HCT116 (cell line): Measurements from ENCODE around the gene NEK5. TPM values are rescaled to one million over a fixed set of nuclear protein-coding genes. Genes with fewer than 3 reads are reported as not detected.

Experiments used
- ATAC-seq: fragments of 200-7000 bp; cut with Tn5 transposase; 2 replicates; pipeline ENCODE4 v1.9.1; 2020; ENCODE audit warnings: mild to moderate bottlenecking, moderate library complexity
- BruUV-seq: library from RNA; stranded (reverse); fragments of 400-500 nt; replicated peaks from 2 replicates; lab custom pipeline; 2021; lab: Mats Ljungman, UMichigan
- CTCF ChIA-PET: fragments of 300-600 bp; sonication (Branson Sonifier 250); formaldehyde crosslinking; loops from one replicate; lab custom pipeline; 2021; ENCODE audit warnings: antibody characterized with exemption; lab: Charles Lee
- POLR2A ChIA-PET: fragments of 300-600, 350-600 bp; sonication (Branson Sonifier 250); formaldehyde crosslinking; loops from one replicate; lab custom pipeline; 2021; ENCODE audit warnings: antibody characterized with exemption; lab: Charles Lee
- RAD21 ChIA-PET, 2 experiments: fragments of 300-600 bp; sonication (Branson Sonifier 250); formaldehyde crosslinking; loops; one replicate each; lab custom pipeline; 2023; ENCODE audit warnings: low total read pairs in 2 of 2; ENCODE audit not compliant: uncharacterized antibody in 2 of 2, unreplicated experiment in 2 of 2, low non-redundant PET in 1 of 2; lab: Charles Lee
- DNase-seq: peaks from one replicate; pipeline ENCODE4 v3.0.0-alpha.2; 2010; ENCODE audit warnings: low read depth, low spot score
- H2AFZ ChIP-seq: fragments of 200-600 bp; shearing (Covaris generic), sonication (generic); 2 replicates; pipeline ENCODE4 v1.6.1; 2017; ENCODE audit warnings: low read depth, mixed run types, mixed read lengths, antibody characterized with exemption, low read length; ENCODE audit not compliant: poor library complexity, severe bottlenecking
- H3K27ac ChIP-seq: 2 replicates; pipeline ENCODE4 v1.5.1; 2012; ENCODE audit warnings: low read depth, low read length
- H3K27me3 ChIP-seq: fragments of 200-600 bp; sonication (generic); 2 replicates; pipeline ENCODE4 v1.6.1; 2016; ENCODE audit warnings: mixed run types, low read length, mixed read lengths; ENCODE audit not compliant: insufficient read depth
- H3K36me3 ChIP-seq, 2 experiments: fragments of 200-500 bp in 1 of 2; fragments of 200-600 bp in 1 of 2; sonication (Bioruptor generic) in 1 of 2; sonication (generic) in 1 of 2; 2 replicates each; pipeline versions ENCODE4 v1.5.1 to v1.6.1; 2014 to 2016; ENCODE audit warnings: low read length in 2 of 2, inconsistent platforms in 1 of 2, mixed read lengths in 1 of 2, mixed run types in 1 of 2; ENCODE audit not compliant: insufficient read depth in 2 of 2, control insufficient read depth in 1 of 2
- H3K4me1 ChIP-seq, 2 experiments: fragments of 200-600 bp in 1 of 2; sonication (generic) in 1 of 2; 2 replicates each; pipeline versions ENCODE4 v1.5.1 to v1.6.1; 2012 to 2017; ENCODE audit warnings: low read length in 2 of 2, inconsistent platforms in 1 of 2, mild to moderate bottlenecking in 1 of 2, mixed read lengths in 1 of 2, mixed run types in 1 of 2, moderate library complexity in 1 of 2; ENCODE audit not compliant: insufficient read depth in 2 of 2, control insufficient read depth in 1 of 2
- H3K4me2 ChIP-seq: fragments of 200-600 bp; sonication (generic); 2 replicates; pipeline ENCODE4 v1.6.1; 2017; ENCODE audit warnings: mixed run types, low read length, mixed read lengths
- H3K4me3 ChIP-seq, 2 experiments: fragments of 200-600 bp in 1 of 2; sonication (generic) in 1 of 2; replicated peaks in 1 of 2; 2 replicates each; pipeline ENCODE4 v1.5.1; 2011 to 2016; ENCODE audit warnings: low read length in 2 of 2, control low read depth in 1 of 2, low read depth in 1 of 2, mild to moderate bottlenecking in 1 of 2, mixed read lengths in 1 of 2, mixed run types in 1 of 2
- H3K79me2 ChIP-seq: fragments of 200-600 bp; sonication (generic); 2 replicates; pipeline ENCODE4 v1.6.1; 2017; ENCODE audit warnings: mild to moderate bottlenecking, mixed run types, low read length, moderate library complexity, mixed read lengths; ENCODE audit not compliant: insufficient read depth
- H3K9ac ChIP-seq: fragments of 200-600 bp; sonication (generic); 2 replicates; pipeline ENCODE4 v1.6.1; 2016; ENCODE audit warnings: low read length, mixed read lengths
- H3K9me2 ChIP-seq: fragments of 200-600 bp; sonication (generic), shearing (Covaris generic); 2 replicates; pipeline ENCODE4 v1.6.1; 2017; ENCODE audit warnings: mixed run types, mild to moderate bottlenecking, moderate library complexity; ENCODE audit not compliant: insufficient read depth
- H3K9me3 ChIP-seq, 2 experiments: fragments of 200-500 bp in 1 of 2; fragments of 200-600 bp in 1 of 2; sonication (Bioruptor generic) in 1 of 2; sonication (generic) in 1 of 2; 2 replicates each; pipeline ENCODE4 v1.6.1; 2014 to 2017; ENCODE audit warnings: low read length in 2 of 2, mixed read lengths in 2 of 2, inconsistent platforms in 1 of 2, low read depth in 1 of 2, mild to moderate bottlenecking in 1 of 2, mixed run types in 1 of 2, moderate library complexity in 1 of 2; ENCODE audit not compliant: control insufficient read depth in 1 of 2, insufficient read depth in 1 of 2
- H4K20me1 ChIP-seq: fragments of 200-600 bp; sonication (generic), shearing (Covaris generic); 2 replicates; pipeline ENCODE4 v1.6.1; 2017; ENCODE audit warnings: mixed run types, mild to moderate bottlenecking, moderate library complexity; ENCODE audit not compliant: insufficient read depth
- RAD21 ChIP-seq: IDR thresholded peaks from 2 replicates; pipeline ENCODE4 v1.6.1; 2012; ENCODE audit warnings: low read depth, mild to moderate bottlenecking
- intact Hi-C: fragments of 100-400 bp; cut with micrococcal nuclease; formaldehyde crosslinking; loops from 2 replicates; pipeline ENCODE4 v1.10.0; 2022
- total RNA-seq: library from RNA; stranded (reverse); gene quantifications from one replicate; pipeline ENCODE4 v1.2.1, GENCODE V29; 2021; ENCODE audit not compliant: unreplicated experiment
- TF ChIP-seq, protein P1 (sequence below), 3 experiments: fragments of 200-600 bp in 1 of 3; sonication (generic) in 1 of 3; IDR thresholded peaks in 2 of 3; conservative IDR thresholded peaks in 1 of 3; 2 replicates each; pipeline ENCODE4 v1.5.1; 2012 to 2017; ENCODE audit warnings: low read depth in 2 of 3, low read length in 2 of 3, antibody characterized with exemption in 1 of 3, borderline replicate concordance in 1 of 3, control low read depth in 1 of 3, mild to moderate bottlenecking in 1 of 3, mixed read lengths in 1 of 3, mixed run types in 1 of 3, moderate library complexity in 1 of 3; ENCODE audit not compliant: insufficient read depth in 1 of 3
- TF ChIP-seq, protein P2 (sequence below): IDR thresholded peaks from 2 replicates; pipeline ENCODE4 v1.6.1; 2011; ENCODE audit warnings: mild to moderate bottlenecking, low read length, moderate library complexity; ENCODE audit not compliant: insufficient replicate concordance; ENCODE audit errors: extremely low read depth

Gene NEK5
- total RNA-seq, 1 experiment from 2014 or later: 1.5 TPM

DNA sequence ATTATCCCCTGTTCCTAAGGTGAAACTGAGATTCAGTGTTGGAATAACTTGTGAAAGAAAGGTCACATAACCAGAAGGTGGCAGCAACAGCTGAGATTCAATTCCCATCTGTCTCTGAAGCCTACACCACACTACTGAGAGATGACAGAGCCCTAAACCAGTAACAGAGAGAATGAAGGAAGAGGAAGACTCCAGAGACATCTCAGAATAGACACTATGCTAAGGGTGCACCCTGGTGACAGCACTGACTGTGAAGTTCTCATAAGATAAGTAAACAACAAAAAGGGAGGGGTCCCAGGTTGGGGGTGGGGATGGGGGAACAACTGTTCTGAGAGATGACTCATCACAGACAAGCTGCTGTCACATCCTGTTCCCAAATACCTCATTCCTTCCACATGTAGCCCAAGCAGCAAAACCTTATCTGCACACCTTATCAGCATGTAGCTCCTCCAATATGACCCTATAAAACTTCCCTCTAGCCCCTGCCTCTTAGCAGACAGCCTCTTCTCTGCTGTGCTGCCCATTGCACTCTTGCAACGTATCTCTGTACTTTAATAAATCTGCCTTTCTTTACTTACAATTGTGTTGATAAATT is 57.8 kb downstream of the NEK5 start:
- CTCF ChIA-PET: no interaction called here
- Histone ChIP-seq H3K9me2 (no peaks in the 10 kb centered on the region), H3K4me1 (no peaks in the 10 kb centered on the region), H3K36me3 (no peaks in the 10 kb centered on the region), H3K9me3 (peaks cover 8 to 13% of the 10 kb centered on the region in 2 experiments; a peak in 3 of 4 replicates), H3K9ac (no peak overlapping the region), H3K27ac (no peak overlapping the region), H3K4me3 (no peak overlapping the region), H2AFZ (no peak overlapping the region)
- RAD21 ChIA-PET: no interaction called here
- DNase-seq: no peak
- POLR2A ChIA-PET: no interaction called here
- TF ChIP-seq RAD21: peak; percentile 27; the same call in 1 of the 2 replicates
- TF ChIP-seq, protein P1, sequence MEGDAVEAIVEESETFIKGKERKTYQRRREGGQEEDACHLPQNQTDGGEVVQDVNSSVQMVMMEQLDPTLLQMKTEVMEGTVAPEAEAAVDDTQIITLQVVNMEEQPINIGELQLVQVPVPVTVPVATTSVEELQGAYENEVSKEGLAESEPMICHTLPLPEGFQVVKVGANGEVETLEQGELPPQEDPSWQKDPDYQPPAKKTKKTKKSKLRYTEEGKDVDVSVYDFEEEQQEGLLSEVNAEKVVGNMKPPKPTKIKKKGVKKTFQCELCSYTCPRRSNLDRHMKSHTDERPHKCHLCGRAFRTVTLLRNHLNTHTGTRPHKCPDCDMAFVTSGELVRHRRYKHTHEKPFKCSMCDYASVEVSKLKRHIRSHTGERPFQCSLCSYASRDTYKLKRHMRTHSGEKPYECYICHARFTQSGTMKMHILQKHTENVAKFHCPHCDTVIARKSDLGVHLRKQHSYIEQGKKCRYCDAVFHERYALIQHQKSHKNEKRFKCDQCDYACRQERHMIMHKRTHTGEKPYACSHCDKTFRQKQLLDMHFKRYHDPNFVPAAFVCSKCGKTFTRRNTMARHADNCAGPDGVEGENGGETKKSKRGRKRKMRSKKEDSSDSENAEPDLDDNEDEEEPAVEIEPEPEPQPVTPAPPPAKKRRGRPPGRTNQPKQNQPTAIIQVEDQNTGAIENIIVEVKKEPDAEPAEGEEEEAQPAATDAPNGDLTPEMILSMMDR (IDR thresholded peaks at IDR 0.05 in 2 of 3, conservative IDR thresholded peaks at IDR 0.05 in 1 of 3; ENCODE audit: borderline replicate concordance in 1 of 3, insufficient read depth in 1 of 3, low read depth in 2 of 3, low read length in 2 of 3): no peak
- TF ChIP-seq, protein P2, sequence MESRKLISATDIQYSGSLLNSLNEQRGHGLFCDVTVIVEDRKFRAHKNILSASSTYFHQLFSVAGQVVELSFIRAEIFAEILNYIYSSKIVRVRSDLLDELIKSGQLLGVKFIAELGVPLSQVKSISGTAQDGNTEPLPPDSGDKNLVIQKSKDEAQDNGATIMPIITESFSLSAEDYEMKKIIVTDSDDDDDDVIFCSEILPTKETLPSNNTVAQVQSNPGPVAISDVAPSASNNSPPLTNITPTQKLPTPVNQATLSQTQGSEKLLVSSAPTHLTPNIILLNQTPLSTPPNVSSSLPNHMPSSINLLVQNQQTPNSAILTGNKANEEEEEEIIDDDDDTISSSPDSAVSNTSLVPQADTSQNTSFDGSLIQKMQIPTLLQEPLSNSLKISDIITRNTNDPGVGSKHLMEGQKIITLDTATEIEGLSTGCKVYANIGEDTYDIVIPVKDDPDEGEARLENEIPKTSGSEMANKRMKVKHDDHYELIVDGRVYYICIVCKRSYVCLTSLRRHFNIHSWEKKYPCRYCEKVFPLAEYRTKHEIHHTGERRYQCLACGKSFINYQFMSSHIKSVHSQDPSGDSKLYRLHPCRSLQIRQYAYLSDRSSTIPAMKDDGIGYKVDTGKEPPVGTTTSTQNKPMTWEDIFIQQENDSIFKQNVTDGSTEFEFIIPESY: no peak
- TF ChIP-seq, all 23 proteins: peak for 1
- BruUV-seq: no TSS peak
- H3K4me2 ChIP-seq: no peak overlapping the region
- no peaks in the 10 kb centered on the region for H3K27me3 ChIP-seq
- peak; percentile 66 for ATAC-seq
- H4K20me1 ChIP-seq: no peaks in the 10 kb centered on the region
- no peaks in the 10 kb centered on the region for H3K79me2 ChIP-seq
- intact Hi-C loops: no loop called here
